GM19372 (cell line): ENCODE results near the gene MRPS7.
"Not testable (repeated sequence)": the region's sequence is repeated elsewhere in the genome, so short reads cannot be mapped to it uniquely, and the experiment has no call there.

Experiments used
- ATAC-seq: cut with Tn5 transposase; IDR thresholded peaks from one replicate; pipeline ENCODE4 v1.9.1; 2021; ENCODE audit warnings: mild to moderate bottlenecking, low read depth, moderate library complexity; ENCODE audit not compliant: unreplicated experiment

Gene MRPS7

GRCh38 chr17:75242461-75243042 lies 19.1 kb upstream of the MRPS7 start:
- no peak for ATAC-seq

GRCh38 chr17:75244133-75244866 lies 17.4 kb upstream of the MRPS7 start:
- ATAC-seq: no peak

GRCh38 chr17:75245011-75245410 lies 16.7 kb upstream of the MRPS7 start:
- no peak for ATAC-seq

- ATAC-seq: no peak
Observed at GRCh38 chr17:75246404-75246803, 15.3 kb upstream of the MRPS7 start.

GRCh38 chr17:75249564-75249963 lies 12.1 kb upstream of the MRPS7 start:
- ATAC-seq: no peak

GRCh38 chr17:75250009-75250471 lies 11.6 kb upstream of the MRPS7 start:
- peak; percentile 82 for ATAC-seq

- no peak for ATAC-seq
Observed at GRCh38 chr17:75252039-75252816, 9.5 kb upstream of the MRPS7 start.

GRCh38 chr17:75255954-75256698 lies 5.6 kb upstream of the MRPS7 start:
- not testable (repeated sequence) for ATAC-seq

- not testable (repeated sequence) for ATAC-seq
Observed at GRCh38 chr17:75257228-75257627, 4.5 kb upstream of the MRPS7 start.

GRCh38 chr17:75260641-75261335 lies 891 bp upstream of the MRPS7 start:
- ATAC-seq: peak; percentile 18

- ATAC-seq: no peak
Observed at GRCh38 chr17:75262112-75262606, 480 bp downstream of the MRPS7 start.

- ATAC-seq: no peak
Observed at GRCh38 chr17:75263055-75263454, 1.4 kb downstream of the MRPS7 start.

GRCh38 chr17:75265614-75266315 lies 4.1 kb downstream of the MRPS7 start:
- no peak for ATAC-seq

GRCh38 chr17:75266316-75267152 lies 4.9 kb downstream of the MRPS7 start:
- ATAC-seq: no peak

- ATAC-seq: no peak
Observed at GRCh38 chr17:75267153-75267410, 5.4 kb downstream of the MRPS7 start.

GRCh38 chr17:75267411-75268232 lies 5.9 kb downstream of the MRPS7 start:
- ATAC-seq: no peak

GRCh38 chr17:75269844-75270217 lies 8.2 kb downstream of the MRPS7 start:
- no peak for ATAC-seq
